Measurements from ENCODE around the gene C16orf54. TPM values are rescaled to one million over a fixed set of nuclear protein-coding genes. Genes with fewer than 3 reads are reported as not detected.
"Not testable (repeated sequence)": the region's sequence is repeated elsewhere in the genome, so short reads cannot be mapped to it uniquely, and the experiment has no call there.

The C16orf54 gene, protein sequence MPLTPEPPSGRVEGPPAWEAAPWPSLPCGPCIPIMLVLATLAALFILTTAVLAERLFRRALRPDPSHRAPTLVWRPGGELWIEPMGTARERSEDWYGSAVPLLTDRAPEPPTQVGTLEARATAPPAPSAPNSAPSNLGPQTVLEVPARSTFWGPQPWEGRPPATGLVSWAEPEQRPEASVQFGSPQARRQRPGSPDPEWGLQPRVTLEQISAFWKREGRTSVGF
- total RNA-seq (1 to 10 TPM in 1 of 4 donors, under 1 TPM in 3; 0.62 to 1.1 (median 0.73) TPM), polyA plus RNA-seq (0.23 TPM)
- long read RNA-seq, donor 1, partial matches to known transcripts, result 0 of 2 reads
- long read RNA-seq, donor 1, other reads (novel, unspliced or antisense), result 1 of 2 reads
- long read RNA-seq, donor 2, result 0 reads
- long read RNA-seq, donor 3, result 0 reads
- long read RNA-seq, donor 4, partial matches to known transcripts, result 0 of 1 reads
- long read RNA-seq, donor 4, other reads (novel, unspliced or antisense), result 0 of 1 reads

- H3K9me3 ChIP-seq (ENCODE audit: control insufficient read depth, low read length), result no peaks in the 10 kb centered on the region
- intact Hi-C loops (cut with DNase I), result no loop called here
- ATAC-seq (peak; percentile 80 to 83), DNase-seq (peak; percentile 64 to 86 (median 86))
- H3K4me1 ChIP-seq (ENCODE audit: control insufficient read depth, insufficient read depth, low read length), result no peaks in the 10 kb centered on the region
- H3K27me3 ChIP-seq (ENCODE audit: control insufficient read depth, insufficient read depth), result no peaks in the 10 kb centered on the region
- H3K27ac ChIP-seq (ENCODE audit: low read length), result no peak within 1 kb of the TSS
- no peak within 1 kb of the TSS for H3K4me3 ChIP-seq (ENCODE audit: low read length)
- 71% methylated on average over 12 of the region's 12 CpGs for WGBS
Measured at GRCh38 chr16:29745853-29746345, at the start of gene C16orf54. Gene C16orf54, minus strand, starts transcription at chr16:29745990. Its CDS starts 1,039 bp downstream, at chr16:29744951.

GRCh38 chr16:29794231-29794710, 48.5 kb upstream of the C16orf54 start:
- intact Hi-C loops (cut with DNase I), result no loop called here
- Histone ChIP-seq H3K27me3 (ENCODE audit: control insufficient read depth, insufficient read depth) (no peaks in the 10 kb centered on the region), H3K9me3 (ENCODE audit: control insufficient read depth, low read length) (no peaks in the 10 kb centered on the region), H3K4me3 (ENCODE audit: low read length) (no peak overlapping the region), H3K27ac (ENCODE audit: low read length) (no peak overlapping the region), H3K4me1 (ENCODE audit: control insufficient read depth, insufficient read depth, low read length) (no peaks in the 10 kb centered on the region)
- 99% methylated on average over 3 of the region's 3 CpGs for WGBS
- DNase-seq (no peak), ATAC-seq (no peak)

DNA sequence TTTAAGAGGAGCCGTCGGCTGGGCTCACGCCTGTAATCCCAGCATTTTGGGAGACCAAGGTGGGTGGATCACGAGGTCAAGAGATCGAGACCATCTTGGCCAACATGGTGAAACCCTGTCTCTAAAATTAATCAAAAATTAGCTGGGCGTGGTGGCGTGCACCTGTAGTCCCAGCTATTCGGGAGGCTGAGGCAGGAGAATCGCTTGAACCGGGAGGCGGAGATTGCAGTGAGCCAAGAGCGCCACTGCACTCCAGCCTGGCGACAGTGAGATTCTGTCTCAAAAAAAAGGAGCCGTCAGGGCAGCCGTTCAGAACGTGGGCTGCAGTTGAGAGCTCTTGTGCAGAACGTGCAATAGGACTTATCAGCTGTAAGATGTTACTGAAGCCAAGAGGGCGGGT, 47.4 kb upstream of the C16orf54 start:
- H3K27ac ChIP-seq (ENCODE audit: low read length); H3K4me3 ChIP-seq (ENCODE audit: low read length); H3K27me3 ChIP-seq (ENCODE audit: control insufficient read depth, insufficient read depth); DNase-seq; H3K9me3 ChIP-seq (ENCODE audit: control insufficient read depth, low read length); ATAC-seq; intact Hi-C loops (cut with DNase I); H3K4me1 ChIP-seq (ENCODE audit: control insufficient read depth, insufficient read depth, low read length): not testable (repeated sequence)
- WGBS, result 84% methylated on average over 18 of the region's 18 CpGs

- no peaks in the 10 kb centered on the region for H3K27me3 ChIP-seq (ENCODE audit: control insufficient read depth, insufficient read depth)
- WGBS, result 73% methylated on average over 9 of the region's 9 CpGs
- no peaks in the 10 kb centered on the region for H3K9me3 ChIP-seq (ENCODE audit: control insufficient read depth, low read length)
- intact Hi-C loops (cut with DNase I), result loop anchor here in 1 of 4 donors (2.0 kb wide), 1 partner anchor 19 kb away; no protein-coding TSS in a partner anchor
- ATAC-seq (no peak), DNase-seq (no peak)
- H3K4me3 ChIP-seq (ENCODE audit: low read length), result no peak overlapping the region
- H3K4me1 ChIP-seq (ENCODE audit: control insufficient read depth, insufficient read depth, low read length), result no peaks in the 10 kb centered on the region
- H3K27ac ChIP-seq (ENCODE audit: low read length), result no peak overlapping the region
Measured at GRCh38 chr16:29791845-29792807, 46.3 kb upstream of the C16orf54 start.

DNA sequence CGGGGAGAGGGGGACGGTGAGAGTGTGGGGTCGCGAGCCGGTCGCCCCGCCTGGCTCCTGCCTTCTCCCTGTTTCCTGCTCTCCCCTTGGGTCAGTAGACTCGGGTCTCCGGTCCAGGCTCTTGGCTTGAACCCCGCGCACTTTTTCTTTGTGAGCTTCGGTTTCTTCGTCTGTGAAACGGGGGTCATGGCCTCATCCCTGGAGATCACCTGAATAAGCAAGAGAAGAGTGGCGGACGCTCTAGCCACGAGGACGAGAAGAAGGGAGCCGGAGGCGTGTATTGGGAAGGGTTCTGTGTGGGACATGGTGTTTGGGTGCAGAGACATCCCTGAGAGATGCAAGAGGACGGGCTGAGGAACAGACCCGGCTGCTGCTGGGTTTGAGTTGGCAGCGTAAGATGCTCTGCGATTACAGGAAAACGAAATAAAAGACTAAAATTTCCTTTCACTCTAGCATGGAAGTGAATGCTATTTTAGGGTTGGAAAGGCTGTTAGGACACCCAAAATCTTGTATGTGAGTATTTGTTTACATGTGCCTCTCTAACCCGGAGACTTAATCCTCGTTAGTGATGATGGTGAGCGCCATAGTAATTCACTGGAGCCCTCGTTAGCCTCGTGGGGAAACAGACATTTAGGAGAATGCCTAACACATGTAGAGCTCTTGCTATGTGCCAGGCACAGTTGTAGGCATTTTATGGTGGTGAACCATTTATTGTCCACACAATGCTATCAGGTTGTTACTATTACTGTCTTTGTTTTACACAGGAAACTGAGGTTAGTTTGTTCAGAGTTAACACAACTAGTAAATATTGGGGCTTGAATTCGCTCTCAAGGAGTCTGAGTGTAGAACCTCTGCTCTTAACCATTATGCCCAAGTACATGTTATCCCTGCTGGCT, 45.4 kb upstream of the C16orf54 start:
- intact Hi-C loops (cut with DNase I), result loop anchor here in 1 of 4 donors (2.0 kb wide), 1 partner anchor 20 kb away; no protein-coding TSS in a partner anchor
- H3K27me3 ChIP-seq (ENCODE audit: control insufficient read depth, insufficient read depth), result no peaks in the 10 kb centered on the region
- H3K4me3 ChIP-seq (ENCODE audit: low read length), result peak overlapping the region; percentile 57
- no peaks in the 10 kb centered on the region for H3K9me3 ChIP-seq (ENCODE audit: control insufficient read depth, low read length)
- DNase-seq, result no peak
- H3K27ac ChIP-seq (ENCODE audit: low read length), result peak overlapping the region; percentile 16
- no peak for ATAC-seq
- H3K4me1 ChIP-seq (ENCODE audit: control insufficient read depth, insufficient read depth, low read length), result no peaks in the 10 kb centered on the region
- WGBS, result 3% methylated on average over 31 of the region's 31 CpGs

DNA sequence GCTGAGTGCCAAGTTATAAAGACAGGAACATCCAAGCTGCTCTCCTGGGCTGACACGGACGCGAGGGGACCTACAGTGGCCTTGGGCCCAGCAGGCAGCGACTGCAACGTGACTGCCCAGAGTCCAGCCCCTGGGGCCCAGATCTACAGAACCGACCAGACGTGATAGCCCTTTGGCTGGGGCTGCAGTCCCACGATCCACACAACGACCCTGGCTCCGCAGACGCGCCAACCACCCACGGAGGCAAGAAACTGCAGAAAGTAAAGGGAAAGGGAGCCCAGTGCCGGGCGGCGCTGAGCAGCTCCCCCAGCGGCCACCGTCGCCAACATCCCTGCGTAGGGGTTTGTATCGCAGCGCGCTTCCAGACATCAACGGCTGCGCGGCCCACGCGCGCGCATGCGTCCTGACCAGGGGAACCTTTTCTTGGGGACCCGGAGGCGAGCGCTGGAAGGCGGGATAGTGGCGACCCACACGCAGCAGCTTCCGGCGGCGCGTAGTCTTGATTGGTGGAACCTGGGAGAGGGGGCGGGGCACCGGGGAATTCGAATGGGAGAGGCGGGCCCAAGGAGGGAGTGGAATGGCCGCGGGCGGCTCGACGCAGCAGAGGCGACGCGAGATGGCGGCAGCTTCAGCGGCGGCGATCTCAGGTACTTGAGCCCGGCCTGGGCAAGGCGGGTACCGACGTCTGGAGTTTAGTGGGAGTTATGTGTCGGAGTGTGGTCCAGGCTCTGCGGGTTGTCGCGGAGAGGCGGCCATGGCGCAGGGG, 44.6 kb upstream of the C16orf54 start, which contains the start of gene KIF22:
Gene KIF22 (plus strand): TSS at position 569 of the 766 bp plus-strand sequence. CDS start 9 bp downstream, at position 578.
- peak; percentile 99 for ATAC-seq
- peak; percentile 100 for DNase-seq
- peak within 1 kb of the TSS; percentile 69 for H3K27ac ChIP-seq (ENCODE audit: low read length)
- no peaks in the 10 kb centered on the region for H3K4me1 ChIP-seq (ENCODE audit: control insufficient read depth, insufficient read depth, low read length)
- H3K27me3 ChIP-seq (ENCODE audit: control insufficient read depth, insufficient read depth), result no peaks in the 10 kb centered on the region
- WGBS, result under 1% methylated on average over 67 of the region's 67 CpGs
- peak within 1 kb of the TSS; percentile 57 for H3K4me3 ChIP-seq (ENCODE audit: low read length)
- intact Hi-C loops (cut with DNase I), result loop anchor here in 1 of 4 donors (2.0 kb wide), 1 partner anchor 20 kb away; no protein-coding TSS in a partner anchor
- no peaks in the 10 kb centered on the region for H3K9me3 ChIP-seq (ENCODE audit: control insufficient read depth, low read length)

DNA sequence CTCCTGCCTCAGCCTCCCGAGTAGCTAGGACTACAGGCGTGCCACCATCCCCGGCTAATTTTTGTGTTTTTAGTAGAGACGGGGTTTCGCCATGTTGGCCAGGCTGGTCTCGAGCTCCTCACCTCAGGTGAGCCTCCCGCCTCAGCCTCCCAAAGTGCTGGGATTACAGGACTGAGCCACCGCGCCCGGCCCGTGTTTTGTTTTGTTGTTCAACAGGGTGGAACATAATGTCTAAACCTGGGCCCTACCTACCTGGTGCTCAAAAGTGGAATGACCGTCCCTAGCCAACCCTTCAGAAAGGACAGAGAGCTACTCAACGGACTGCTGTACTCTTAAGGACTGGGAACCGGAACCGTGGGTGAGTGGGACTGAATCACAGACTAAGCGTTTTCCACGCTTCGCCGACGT, 44.0 kb upstream of the C16orf54 start:
- DNase-seq, result peak in 2 of 3 donors; percentile 62 to 71
- no peaks in the 10 kb centered on the region for H3K9me3 ChIP-seq (ENCODE audit: control insufficient read depth, low read length)
- WGBS, result 62% methylated on average over 20 of the region's 20 CpGs
- H3K4me3 ChIP-seq (ENCODE audit: low read length), result peak overlapping the region; percentile 41
- no peak for ATAC-seq
- no peaks in the 10 kb centered on the region for H3K27me3 ChIP-seq (ENCODE audit: control insufficient read depth, insufficient read depth)
- intact Hi-C loops (cut with DNase I), result loop anchor here in 1 of 4 donors (2.0 kb wide), 1 partner anchor 21 kb away; no protein-coding TSS in a partner anchor
- peak overlapping the region; percentile 69 for H3K27ac ChIP-seq (ENCODE audit: low read length)
- no peaks in the 10 kb centered on the region for H3K4me1 ChIP-seq (ENCODE audit: control insufficient read depth, insufficient read depth, low read length)

GRCh38 chr16:29787155-29787554, 41.4 kb upstream of the C16orf54 start:
- H3K4me1 ChIP-seq (ENCODE audit: control insufficient read depth, insufficient read depth, low read length); H3K9me3 ChIP-seq (ENCODE audit: control insufficient read depth, low read length); H3K27me3 ChIP-seq (ENCODE audit: control insufficient read depth, insufficient read depth); H3K4me3 ChIP-seq (ENCODE audit: low read length); ATAC-seq; H3K27ac ChIP-seq (ENCODE audit: low read length); DNase-seq; intact Hi-C loops (cut with DNase I): not testable (repeated sequence)
- 85% methylated on average over 4 of the region's 4 CpGs for WGBS

GRCh38 chr16:29784901-29785500, 39.2 kb upstream of the C16orf54 start:
- DNase-seq, result peak; percentile 86 to 93 (median 93)
- Histone ChIP-seq H3K27ac (ENCODE audit: low read length) (no peak overlapping the region), H3K4me1 (ENCODE audit: control insufficient read depth, insufficient read depth, low read length) (no peaks in the 10 kb centered on the region), H3K27me3 (ENCODE audit: control insufficient read depth, insufficient read depth) (no peaks in the 10 kb centered on the region), H3K9me3 (ENCODE audit: control insufficient read depth, low read length) (no peaks in the 10 kb centered on the region), H3K4me3 (ENCODE audit: low read length) (no peak overlapping the region)
- WGBS, result 5% methylated on average over 38 of the region's 38 CpGs
- ATAC-seq, result peak; percentile 92 to 95
- intact Hi-C loops (cut with DNase I), result no loop called here
